ENCODE results near the gene CD22. TPM values are rescaled to one million over a fixed set of nuclear protein-coding genes. Genes with fewer than 3 reads are reported as not detected.
A peak's percentile ranks its signal among the peaks of the same experiment; 100 is the strongest.

Gene CD22
- total and polyA plus RNA-seq, 2 of the 8 experiments (the other 6 are each of a cell fraction or from before 2014, with no cell fraction given), result 0.06 to 0.60 TPM

DNA sequence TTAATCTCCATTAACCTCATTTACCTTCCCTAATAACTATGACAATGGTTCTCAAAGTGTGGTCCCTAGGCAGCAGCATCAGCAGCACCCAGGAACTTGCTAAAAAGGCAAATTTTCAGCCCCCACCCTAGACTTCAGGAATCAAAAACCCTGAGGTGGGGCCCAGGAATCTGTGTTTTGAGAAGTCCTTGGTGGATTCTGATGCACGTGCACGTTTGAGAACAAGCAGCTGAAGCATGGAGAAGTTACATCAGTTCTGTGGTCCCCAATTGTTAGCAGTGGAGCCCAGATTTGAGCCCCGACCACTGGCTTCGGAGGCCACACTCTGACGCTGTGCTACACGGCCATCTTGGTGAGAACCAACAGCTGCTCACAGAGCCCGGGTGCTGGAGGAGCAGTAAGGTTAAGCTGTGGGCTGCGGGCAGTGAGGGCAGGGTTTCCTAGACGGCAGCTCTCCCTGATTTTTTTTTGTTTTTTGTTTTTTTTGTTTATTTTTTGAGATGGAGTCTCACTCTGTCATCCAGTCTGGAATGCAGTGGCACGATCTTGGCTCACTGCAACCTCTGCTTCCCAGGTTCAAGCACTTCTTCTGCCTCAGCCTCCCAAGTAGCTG is 14.0 kb upstream of the CD22 start:
- TF ChIP-seq RNF2 (IDR thresholded peaks at IDR 0.05; ENCODE audit: borderline replicate concordance, low read depth, low read length, missing control alignments, poor library complexity, severe bottlenecking), result no peak
- TF ChIP-seq, protein P1, sequence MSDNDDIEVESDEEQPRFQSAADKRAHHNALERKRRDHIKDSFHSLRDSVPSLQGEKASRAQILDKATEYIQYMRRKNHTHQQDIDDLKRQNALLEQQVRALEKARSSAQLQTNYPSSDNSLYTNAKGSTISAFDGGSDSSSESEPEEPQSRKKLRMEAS (IDR thresholded peaks at IDR 0.05), result no peak
- TF ChIP-seq, protein P2, sequence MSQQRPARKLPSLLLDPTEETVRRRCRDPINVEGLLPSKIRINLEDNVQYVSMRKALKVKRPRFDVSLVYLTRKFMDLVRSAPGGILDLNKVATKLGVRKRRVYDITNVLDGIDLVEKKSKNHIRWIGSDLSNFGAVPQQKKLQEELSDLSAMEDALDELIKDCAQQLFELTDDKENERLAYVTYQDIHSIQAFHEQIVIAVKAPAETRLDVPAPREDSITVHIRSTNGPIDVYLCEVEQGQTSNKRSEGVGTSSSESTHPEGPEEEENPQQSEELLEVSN (IDR thresholded peaks at IDR 0.05), result no peak
- no peak for TF ChIP-seq FOSL1 (IDR thresholded peaks at IDR 0.05; ENCODE audit: insufficient read depth, low read depth, low read length)
- no peak for TF ChIP-seq SIRT6 (IDR thresholded peaks at IDR 0.05; ENCODE audit: low read length)
- no peak for TF ChIP-seq TBP (IDR thresholded peaks at IDR 0.05; ENCODE audit: low read depth, low read length)
- TF ChIP-seq CHD1 (IDR thresholded peaks at IDR 0.05; ENCODE audit: low read depth, low read length), result no peak
- TF ChIP-seq SP4 (IDR thresholded peaks at IDR 0.05; ENCODE audit: low read length), result no peak
- TF ChIP-seq YY1 (IDR thresholded peaks at IDR 0.05; ENCODE audit: low read depth, low read length), result no peak
- H3K9me3 ChIP-seq (ENCODE audit: insufficient read depth in 2 of 2, low read depth in 1 of 2, low read length in 1 of 2), result no peaks in the 10 kb centered on the region
- no peak overlapping the region for H3K18ac ChIP-seq (ENCODE audit: extremely low read depth, low read length)
- no peak overlapping the region for H4K5ac ChIP-seq (ENCODE audit: insufficient read length, low read depth, low read length)
- no peak overlapping the region for H3K23ac ChIP-seq (ENCODE audit: insufficient read length)
- no peak overlapping the region for H3K4me3 ChIP-seq (ENCODE audit: extremely low read depth in 1 of 4, insufficient read depth in 2 of 4, low read depth in 3 of 4, low read length in 4 of 4)
- no peak overlapping the region for H3K27ac ChIP-seq (ENCODE audit: low read depth, low read length)
- no peak overlapping the region for H2BK5ac ChIP-seq (ENCODE audit: low read depth, low read length)
- no peak overlapping the region for H4K91ac ChIP-seq (replicated peaks; ENCODE audit: insufficient read length, low read length)
- no peaks in the 10 kb centered on the region for H3K4me1 ChIP-seq (replicated peaks in 1 of 4; ENCODE audit: control insufficient read depth in 3 of 4, insufficient read depth in 4 of 4, low read length in 3 of 4)
- H4K8ac ChIP-seq (ENCODE audit: extremely low read depth, insufficient read depth, low read length), result peak overlapping the region; percentile 65; the same call in 1 of the 2 replicates
- no peak overlapping the region for H2BK12ac ChIP-seq (ENCODE audit: low read depth, low read length)
- H3K56ac ChIP-seq (replicated peaks; ENCODE audit: insufficient read length, low read depth, low read length), result no peak overlapping the region
- WGBS, 2 experiments (ENCODE audit: extremely low coverage in 1 of 2, insufficient coverage in 1 of 2, insufficient read length in 1 of 2, insufficient replicate concordance in 2 of 2, low coverage in 1 of 2, low lambda C conversion rate in 2 of 2, missing lambda C conversion rate in 1 of 2), result 91% methylated on average over 10 of the region's 10 CpGs; no CpG with 5 or more reads in 1 of the 2 experiments
- no peak overlapping the region for H2BK20ac ChIP-seq (ENCODE audit: low read length)
- FAIRE-seq, result no peak
- H3K79me2 ChIP-seq (ENCODE audit: control insufficient read depth in 1 of 2, insufficient read depth in 2 of 2, low read length in 2 of 2), result no peaks in the 10 kb centered on the region
- no peak overlapping the region for H3K9ac ChIP-seq (replicated peaks in 1 of 4; ENCODE audit: extremely low read depth in 1 of 4, low read depth in 3 of 4, low read length in 3 of 4)
- no peaks in the 10 kb centered on the region for H3K23me2 ChIP-seq (ENCODE audit: low read depth, low read length)
- ChIA-PET POLR2A (ENCODE audit: partially characterized antibody) (interaction anchor here (0.7 kb wide), 1 partner anchor 8 kb away, joined by 3 read pairs; no protein-coding TSS in a partner anchor), CTCF (ENCODE audit: partially characterized antibody) (interaction anchor here (0.8 to 1.9 kb wide), 5 partner anchors 10 to 180 kb away, joined by 3 to 8 read pairs (median 4); no protein-coding TSS in a partner anchor)
- H3K4ac ChIP-seq (replicated peaks; ENCODE audit: insufficient read length, low read depth, low read length), result no peak overlapping the region
- no peaks in the 10 kb centered on the region for H3K27me3 ChIP-seq (replicated peaks in 1 of 4; ENCODE audit: control insufficient read depth in 3 of 4, extremely low read depth in 1 of 4, insufficient read depth in 3 of 4, low read length in 3 of 4)
- no peaks in the 10 kb centered on the region for H3K79me1 ChIP-seq (ENCODE audit: low read depth, low read length)
- no peak overlapping the region for H3K14ac ChIP-seq (ENCODE audit: insufficient read length)
- no peak overlapping the region for H2AK5ac ChIP-seq (ENCODE audit: low read depth, low read length)
- H4K20me1 ChIP-seq (replicated peaks in 1 of 2; ENCODE audit: control insufficient read depth in 1 of 2, insufficient read depth in 2 of 2, low read length in 2 of 2), result no peaks in the 10 kb centered on the region
- no peak overlapping the region for H2BK120ac ChIP-seq (replicated peaks; ENCODE audit: low read depth, low read length)
- DNase-seq (ENCODE audit: low read depth in 1 of 2, low spot score in 2 of 2), result no peak
- H3K36me3 ChIP-seq (ENCODE audit: control insufficient read depth in 2 of 4, insufficient read depth in 4 of 4, low read length in 3 of 4), result no peaks in the 10 kb centered on the region
- H2AFZ ChIP-seq (ENCODE audit: low read length), result no peak overlapping the region
- no peak overlapping the region for H2BK15ac ChIP-seq (ENCODE audit: low read length)
- no peak overlapping the region for H3K4me2 ChIP-seq (ENCODE audit: insufficient read depth in 1 of 2, low read depth in 2 of 2, low read length in 2 of 2)

Data from H1 (cell line).